HepG2 (cell line): Measurements from ENCODE around the gene ANKRD42. TPM values are rescaled to one million over a fixed set of nuclear protein-coding genes. Genes with fewer than 3 reads are reported as not detected.

Source experiments
- ARID2 ChIP-seq: sonication (generic); formaldehyde crosslinking; IDR thresholded peaks from 2 replicates; pipeline ENCODE4 v1.8.1; 2022; ENCODE audit warnings: mild to moderate bottlenecking, missing genetic modification reagents, borderline replicate concordance
- BCL6 ChIP-seq: IDR thresholded peaks from 2 replicates; pipeline ENCODE4 v1.6.1; 2016; ENCODE audit warnings: missing genetic modification reagents, missing compliant biosample characterization
- BRCA1 ChIP-seq: sonication (generic); formaldehyde crosslinking; IDR thresholded peaks from 2 replicates; pipeline ENCODE4 v1.4.0; 2020; ENCODE audit warnings: missing genetic modification reagents
- DMAP1 ChIP-seq: IDR thresholded peaks from 2 replicates; pipeline ENCODE4 v1.6.1; 2016
- ETS1 ChIP-seq: sonication (generic); formaldehyde crosslinking; IDR thresholded peaks from 2 replicates; pipeline ENCODE4 v1.4.0; 2020; ENCODE audit warnings: missing genetic modification reagents
- HMGXB4 ChIP-seq, 2 experiments: sonication (generic) in 1 of 2; formaldehyde crosslinking in 1 of 2; IDR thresholded peaks; 2 replicates each; pipeline versions ENCODE4 v1.4.0 to v1.6.1; 2018 to 2020; ENCODE audit warnings: missing genetic modification reagents in 2 of 2, borderline replicate concordance in 1 of 2, low read depth in 1 of 2, mild to moderate bottlenecking in 1 of 2, missing biosample characterization in 1 of 2
- HOXA3 ChIP-seq: sonication (generic); formaldehyde crosslinking; IDR thresholded peaks from 2 replicates; pipeline ENCODE4 v1.5.0; 2020; ENCODE audit warnings: missing genetic modification reagents
- MAZ ChIP-seq, 2 experiments: sonication (generic) in 1 of 2; formaldehyde crosslinking in 1 of 2; IDR thresholded peaks; 2 replicates each; pipeline versions ENCODE4 v1.5.0 to v1.6.1; 2012 to 2020; ENCODE audit warnings: low read depth in 2 of 2, mild to moderate bottlenecking in 2 of 2, borderline replicate concordance in 1 of 2, improper control_type of control experiment in 1 of 2, low read length in 1 of 2, missing genetic modification reagents in 1 of 2, moderate library complexity in 1 of 2
- MBD4 ChIP-seq: IDR thresholded peaks from 2 replicates; pipeline ENCODE4 v1.6.1; 2012; ENCODE audit warnings: low read length, inconsistent platforms, borderline replicate concordance
- POLR2G ChIP-seq: fragments of 200-400 bp; formaldehyde crosslinking; IDR thresholded peaks from 2 replicates; pipeline ENCODE4 v1.6.1; 2018; ENCODE audit warnings: mild to moderate bottlenecking, low read depth, low read length, moderate library complexity
- PRDM15 ChIP-seq: sonication (generic); formaldehyde crosslinking; IDR thresholded peaks from 2 replicates; pipeline ENCODE4 v1.4.0; 2020; ENCODE audit warnings: missing genetic modification reagents
- TBL1XR1 ChIP-seq: fragments of 150-350 bp; IDR thresholded peaks from 2 replicates; pipeline ENCODE4 v1.6.1; 2014; ENCODE audit warnings: borderline replicate concordance, low read length; ENCODE audit not compliant: partially characterized antibody
- ZC3H13 ChIP-seq: sonication (generic); formaldehyde crosslinking; IDR thresholded peaks from 2 replicates; pipeline ENCODE4 v1.8.1; 2023; ENCODE audit warnings: mild to moderate bottlenecking, missing genetic modification reagents, moderate library complexity
- ZFP1 ChIP-seq: IDR thresholded peaks from 2 replicates; pipeline ENCODE4 v1.6.1; 2016
- ZFP90 ChIP-seq: sonication (generic); formaldehyde crosslinking; IDR thresholded peaks from 2 replicates; pipeline ENCODE4 v1.8.0; 2022; ENCODE audit warnings: missing genetic modification reagents, mild to moderate bottlenecking, inconsistent platforms, borderline replicate concordance
- ZNF574 ChIP-seq: sonication (generic); formaldehyde crosslinking; IDR thresholded peaks from 2 replicates; pipeline ENCODE4 v1.4.0; 2020; ENCODE audit warnings: missing genetic modification reagents
- ZNF629 ChIP-seq: sonication (generic); formaldehyde crosslinking; conservative IDR thresholded peaks from 2 replicates; pipeline ENCODE4 v1.5.0; 2020; ENCODE audit warnings: missing genetic modification reagents
- ZNF709 ChIP-seq: sonication (generic); formaldehyde crosslinking; IDR thresholded peaks from 2 replicates; pipeline ENCODE4 v1.5.0; 2020; ENCODE audit warnings: mild to moderate bottlenecking, missing genetic modification reagents
- polyA plus RNA-seq, 8 experiments: library from polyadenylated mRNA; depleted of rRNA in 3 of 8; stranded (reverse) in 7 of 8; unstranded in 1 of 8; fragments of >200 nt; fragmentation: Illumina TruSeq in 4 of 8; extraction: Trizol in 4 of 8; gene quantifications; 2 replicates each; pipeline versions ENCODE4 v1.2.1 to v1.2.3, GENCODE V29; 2011 to 2016; ENCODE audit warnings: low read depth in 4 of 8, missing spikeins in 1 of 8, mixed read lengths in 1 of 8; ENCODE audit not compliant: insufficient read depth in 1 of 8
- total RNA-seq, 5 experiments: library from RNA; depleted of rRNA; stranded (reverse); fragments of >200 nt; fragmentation: Illumina TruSeq; extraction: Trizol; gene quantifications; 2 replicates each; pipeline ENCODE4 v1.2.3, GENCODE V29; 2016; ENCODE audit warnings: low read depth in 1 of 5

The ANKRD42 gene
- total and polyA plus RNA-seq, 2 of the 13 experiments (the other 11 are each of a cell fraction or from before 2014, with no cell fraction given) = 2.2 to 3.7 TPM

GRCh38 chr11:83157594-83158356 lies 35.7 kb upstream of the ANKRD42 start (continued):
- TF ChIP-seq POLR2G = 0 out of 2 replicates have a peak, but pooled peaks have one; percentile 15
- 0 out of 2 replicates have a peak, but pooled peaks have one; percentile 67 for TF ChIP-seq ZFP90
- TF ChIP-seq ZC3H13 = peak; percentile 69; the same call in 1 of the 2 replicates
- TF ChIP-seq DMAP1 = peak; percentile 66; the same call in 1 of the 2 replicates
- TF ChIP-seq BCL6 (CRISPR knock-in tag) = 0 out of 2 replicates have a peak, but pooled peaks have one; percentile 8
- TF ChIP-seq BRCA1 (CRISPR knock-in tag) = no peak
- peak in 1 of 2 experiments; percentile 45; a peak in 1 of 4 replicates for TF ChIP-seq HMGXB4 (CRISPR knock-in tag; IDR thresholded peaks at IDR 0.05; ENCODE audit: borderline replicate concordance in 1 of 2, low read depth in 1 of 2)
- TF ChIP-seq HOXA3 (CRISPR knock-in tag) = peak; percentile 23; the same call in 1 of the 2 replicates
- no peak for TF ChIP-seq TBL1XR1
- no peak for TF ChIP-seq ZNF709
- no peak for TF ChIP-seq MBD4
- no peak for TF ChIP-seq ZFP1 (CRISPR knock-in tag)
- TF ChIP-seq ARID2 (CRISPR knock-in tag) = 0 out of 2 replicates have a peak, but pooled peaks have one; percentile 47
- no peak for TF ChIP-seq ZNF629 (CRISPR knock-in tag)
- TF ChIP-seq PRDM15 (CRISPR knock-in tag) = peak; percentile 47; the same call in 1 of the 2 replicates
- 0 out of 2 replicates have a peak, but pooled peaks have one; percentile 50 for TF ChIP-seq ETS1
- 0 out of 2 replicates have a peak, but pooled peaks have one; percentile 33 for TF ChIP-seq ZNF574 (CRISPR knock-in tag)
- TF ChIP-seq MAZ (IDR thresholded peaks at IDR 0.05; ENCODE audit: borderline replicate concordance, low read depth, low read length) = peak; percentile 32; the same call in 1 of the 2 replicates
- TF ChIP-seq MAZ (CRISPR knock-in tag; IDR thresholded peaks at IDR 0.05; ENCODE audit: low read depth) = peak; percentile 29; the same call in 1 of the 2 replicates
